Nephron progenitor cell (in vitro differentiated cells): ENCODE measurements around the gene SLC18B1.
"Not testable (repeated sequence)": the region's sequence is repeated elsewhere in the genome, so short reads cannot be mapped to it uniquely, and the experiment has no call there.

Source experiments
- DNase-seq: peaks from one replicate; pipeline ENCODE4 v3.0.0; 2021
- H3K27ac Mint-ChIP-seq: 2 replicates; pipeline ENCODE4 v1.8.0; 2021; ENCODE audit warnings: mild to moderate bottlenecking, moderate library complexity, mixed read lengths
- H3K27me3 Mint-ChIP-seq: 2 replicates; pipeline ENCODE4 v1.8.0; 2021; ENCODE audit warnings: mild to moderate bottlenecking, low read depth, mixed read lengths; ENCODE audit not compliant: poor library complexity
- H3K36me3 Mint-ChIP-seq: 2 replicates; pipeline ENCODE4 v1.8.0; 2021; ENCODE audit warnings: low read depth, mixed read lengths
- H3K4me1 Mint-ChIP-seq: 2 replicates; pipeline ENCODE4 v1.8.0; 2021; ENCODE audit warnings: mixed read lengths
- H3K4me3 Mint-ChIP-seq: 2 replicates; pipeline ENCODE4 v1.8.0; 2021; ENCODE audit warnings: mild to moderate bottlenecking, moderate library complexity, mixed read lengths
- H3K9me3 Mint-ChIP-seq: 2 replicates; pipeline ENCODE4 v1.8.0; 2021; ENCODE audit warnings: mild to moderate bottlenecking, moderate library complexity, mixed read lengths
- CTCF ChIP-seq: fragments of 200-600 bp; sonication (generic); IDR thresholded peaks from 2 replicates; pipeline ENCODE4 v1.5.0; 2021; ENCODE audit warnings: antibody characterized with exemption

SLC18B1 gene

GRCh38 chr6:132790450-132790849, 8.0 kb downstream of the SLC18B1 start:
- Mint-ChIP-seq H3K4me1 (peaks cover 4% of the 10 kb centered on the region), H3K9me3 (no peaks in the 10 kb centered on the region), H3K27me3 (peaks cover 3% of the 10 kb centered on the region), H3K27ac (no peak overlapping the region), H3K36me3 (peaks cover 66% of the 10 kb centered on the region), H3K4me3 (no peak overlapping the region)
- no peak for TF ChIP-seq CTCF
- DNase-seq: no peak

- no peak overlapping the region for H3K27ac Mint-ChIP-seq
- TF ChIP-seq CTCF: no peak
- peaks cover 3% of the 10 kb centered on the region for H3K27me3 Mint-ChIP-seq
- no peak for DNase-seq
- no peaks in the 10 kb centered on the region for H3K9me3 Mint-ChIP-seq
- no peak overlapping the region for H3K4me3 Mint-ChIP-seq
- H3K4me1 Mint-ChIP-seq: peaks cover 4% of the 10 kb centered on the region
- peaks cover 68% of the 10 kb centered on the region for H3K36me3 Mint-ChIP-seq
These were observed 9.1 kb downstream of the SLC18B1 start for GRCh38 chr6:132789396-132789776.

DNA sequence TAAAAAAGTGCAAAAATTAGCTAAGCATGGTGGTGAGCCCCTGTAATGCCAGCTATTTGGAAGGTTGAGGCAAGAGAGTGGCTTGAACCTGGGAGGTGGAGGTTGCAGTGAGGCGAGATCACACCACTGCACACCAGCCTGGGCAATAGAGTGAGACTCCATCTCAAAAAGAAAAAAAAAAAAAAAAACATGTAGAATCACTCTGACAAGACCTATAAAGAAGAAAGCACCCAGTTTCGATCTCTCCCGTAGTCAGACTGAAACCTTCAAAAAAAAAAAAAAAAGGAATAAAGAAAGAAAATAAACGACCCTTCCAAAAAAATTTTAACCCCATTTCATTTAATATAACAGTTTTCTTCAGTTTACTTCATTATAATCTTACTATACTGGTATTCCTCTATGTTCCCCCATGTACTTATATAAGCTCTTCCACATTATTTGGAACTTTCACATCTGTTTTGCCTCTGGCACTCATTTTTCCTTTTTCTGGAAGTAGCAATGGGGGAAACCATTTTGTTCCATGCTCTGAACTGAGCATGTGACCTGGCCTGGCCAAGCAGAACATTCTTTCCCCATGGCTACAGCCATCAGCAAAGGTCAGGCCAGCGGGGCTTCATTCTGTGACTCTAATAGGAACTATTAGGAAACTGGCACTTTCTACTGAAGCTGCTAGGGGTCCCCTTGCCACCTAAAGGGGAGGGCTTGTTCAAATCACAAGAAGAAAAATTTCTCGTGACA, 9.6 kb downstream of the SLC18B1 start:
- Mint-ChIP-seq H3K27ac (no peak overlapping the region), H3K36me3 (peaks cover 71% of the 10 kb centered on the region), H3K9me3 (no peaks in the 10 kb centered on the region), H3K27me3 (peaks cover 3% of the 10 kb centered on the region), H3K4me1 (peaks cover 4% of the 10 kb centered on the region), H3K4me3 (no peak overlapping the region)
- no peak for DNase-seq
- no peak for TF ChIP-seq CTCF

GRCh38 chr6:132785936-132786335, 12.5 kb downstream of the SLC18B1 start:
- H3K27ac Mint-ChIP-seq: no peak overlapping the region
- peaks cover 4% of the 10 kb centered on the region for H3K4me1 Mint-ChIP-seq
- peaks cover 70% of the 10 kb centered on the region for H3K36me3 Mint-ChIP-seq
- no peaks in the 10 kb centered on the region for H3K27me3 Mint-ChIP-seq
- H3K9me3 Mint-ChIP-seq: no peaks in the 10 kb centered on the region
- no peak for TF ChIP-seq CTCF
- DNase-seq: no peak
- H3K4me3 Mint-ChIP-seq: no peak overlapping the region

GRCh38 chr6:132780770-132781371, 17.6 kb downstream of the SLC18B1 start:
- no peak for DNase-seq

GRCh38 chr6:132777881-132778280, 20.6 kb downstream of the SLC18B1 start:
- H3K36me3 Mint-ChIP-seq: peaks cover 36% of the 10 kb centered on the region
- not testable (repeated sequence) for H3K4me1 Mint-ChIP-seq, DNase-seq, H3K9me3 Mint-ChIP-seq, H3K27me3 Mint-ChIP-seq, H3K27ac Mint-ChIP-seq, H3K4me3 Mint-ChIP-seq

More at GRCh38 chr6:132780770-132781371, 17.6 kb downstream of the SLC18B1 start:
- Mint-ChIP-seq H3K4me3 (no peak overlapping the region), H3K27me3 (no peaks in the 10 kb centered on the region), H3K9me3 (no peaks in the 10 kb centered on the region), H3K27ac (no peak overlapping the region), H3K4me1 (no peaks in the 10 kb centered on the region), H3K36me3 (peaks cover 55% of the 10 kb centered on the region)
- TF ChIP-seq CTCF: peak; percentile 18
